KOPT-K1 (cell line): ENCODE data around the gene CFHR3.
"Not testable (repeated sequence)": the region's sequence is repeated elsewhere in the genome, so short reads cannot be mapped to it uniquely, and the experiment has no call there.

Experiments used
- H3K27ac ChIP-seq: fragments of 200-600 bp; sonication (generic); 2 replicates; pipeline ENCODE4 v1.5.1; 2016; ENCODE audit warnings: antibody characterized with exemption, mild to moderate bottlenecking, low read depth, low read length; ENCODE audit not compliant: poor library complexity, severe bottlenecking
- H3K36me3 ChIP-seq: fragments of 200-600 bp; sonication (generic); 2 replicates; pipeline ENCODE4 v1.5.1; 2017; ENCODE audit warnings: antibody characterized with exemption, mild to moderate bottlenecking, low read length, moderate library complexity; ENCODE audit not compliant: insufficient read depth
- H3K9me3 ChIP-seq: fragments of 200-600 bp; sonication (generic); 2 replicates; pipeline ENCODE4 v1.5.1; 2017; ENCODE audit warnings: antibody characterized with exemption, low read length, mild to moderate bottlenecking; ENCODE audit not compliant: insufficient read depth, poor library complexity, severe bottlenecking

The CFHR3 gene

DNA sequence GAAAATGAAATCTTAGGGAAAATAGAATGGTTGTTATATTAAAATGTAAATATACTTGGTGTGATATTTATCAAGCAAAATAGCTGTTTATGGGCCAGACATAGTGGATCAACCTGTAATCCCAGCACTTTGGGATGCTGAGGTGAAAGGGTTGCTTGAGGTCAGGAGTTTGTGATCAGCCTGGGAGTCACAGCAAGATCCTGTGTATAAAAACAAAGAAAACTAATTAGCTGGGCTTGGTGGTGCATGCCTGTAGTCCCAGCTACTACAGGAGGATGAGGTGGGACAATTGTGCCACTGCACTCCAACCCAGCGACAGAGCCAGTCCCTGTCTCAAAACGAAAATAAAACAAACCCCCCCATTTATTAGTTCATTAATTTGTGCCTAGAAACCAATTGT lies 23.3 kb downstream of the CFHR3 start:
- Histone ChIP-seq H3K9me3 (no peaks in the 10 kb centered on the region), H3K27ac (no peak overlapping the region), H3K36me3 (no peaks in the 10 kb centered on the region)

GRCh38 chr1:196801920-196802319 lies 27.3 kb downstream of the CFHR3 start:
- H3K9me3 ChIP-seq, H3K36me3 ChIP-seq, H3K27ac ChIP-seq: not testable (repeated sequence)

DNA sequence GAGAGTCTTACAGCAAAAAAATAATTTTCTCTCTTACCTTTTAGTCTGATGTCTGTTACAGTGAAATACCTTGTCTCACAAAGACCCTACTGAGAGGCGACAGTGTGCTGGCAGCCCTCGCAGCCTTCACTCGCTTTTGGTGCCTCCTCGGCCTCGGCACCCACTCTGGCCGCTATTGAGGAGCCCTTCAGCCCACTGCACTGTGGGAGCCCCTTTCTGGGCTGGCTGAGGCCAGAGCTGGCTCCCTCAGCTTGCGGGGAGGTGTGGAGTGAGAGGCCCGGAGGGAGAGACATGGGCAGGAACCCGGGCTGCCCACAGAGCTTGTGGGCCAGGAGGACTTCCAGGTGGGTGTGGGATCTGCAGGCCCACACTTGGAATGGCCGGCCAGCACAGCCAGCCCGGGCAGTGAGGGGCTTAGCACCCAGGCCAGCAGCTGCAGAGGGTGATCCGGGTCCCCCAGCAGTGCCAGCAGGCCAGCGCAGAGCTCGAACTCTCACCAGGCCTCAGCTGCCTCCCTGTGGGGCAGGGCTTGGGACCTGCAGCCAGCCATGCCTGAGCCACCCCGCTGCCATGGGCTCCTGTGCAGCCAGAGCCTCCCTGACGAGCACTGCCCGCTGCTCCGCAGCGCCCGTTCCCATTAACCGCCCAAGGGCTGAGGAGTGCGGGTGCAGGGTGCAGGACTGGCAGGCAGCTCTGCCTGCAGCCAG lies 34.0 kb downstream of the CFHR3 start:
- Histone ChIP-seq H3K36me3 (no peaks in the 10 kb centered on the region), H3K9me3 (no peaks in the 10 kb centered on the region), H3K27ac (no peak overlapping the region)

DNA sequence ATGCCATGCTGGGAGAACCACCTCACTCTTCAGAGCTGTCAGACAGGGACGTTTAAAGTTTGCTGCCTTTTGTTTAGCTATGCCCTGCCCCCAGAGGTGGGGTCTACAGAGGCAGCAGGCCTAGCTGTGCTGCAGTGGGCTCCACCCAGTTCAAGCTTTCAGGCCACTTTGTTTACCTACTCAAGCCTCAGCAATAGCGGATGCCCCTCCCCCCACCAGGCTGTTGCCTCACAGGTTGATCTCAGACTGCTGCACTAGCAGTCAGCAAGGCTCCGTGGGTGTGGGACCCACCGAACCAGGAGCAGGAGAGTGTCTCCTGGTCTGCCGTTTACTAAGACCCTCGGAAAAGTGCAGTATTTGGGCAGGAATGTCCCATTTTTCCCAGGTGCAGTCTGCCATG lies 42.8 kb downstream of the CFHR3 start:
- not testable (repeated sequence) for H3K27ac ChIP-seq, H3K9me3 ChIP-seq, H3K36me3 ChIP-seq

- H3K9me3 ChIP-seq, H3K27ac ChIP-seq, H3K36me3 ChIP-seq: not testable (repeated sequence)
These were observed 44.9 kb downstream of the CFHR3 start, which contains the start of gene CFHR1 for GRCh38 chr1:196819531-196819930. Gene CFHR1, plus strand, starts transcription at chr1:196819731. Its CDS starts 114 bp downstream, at chr1:196819845.

DNA sequence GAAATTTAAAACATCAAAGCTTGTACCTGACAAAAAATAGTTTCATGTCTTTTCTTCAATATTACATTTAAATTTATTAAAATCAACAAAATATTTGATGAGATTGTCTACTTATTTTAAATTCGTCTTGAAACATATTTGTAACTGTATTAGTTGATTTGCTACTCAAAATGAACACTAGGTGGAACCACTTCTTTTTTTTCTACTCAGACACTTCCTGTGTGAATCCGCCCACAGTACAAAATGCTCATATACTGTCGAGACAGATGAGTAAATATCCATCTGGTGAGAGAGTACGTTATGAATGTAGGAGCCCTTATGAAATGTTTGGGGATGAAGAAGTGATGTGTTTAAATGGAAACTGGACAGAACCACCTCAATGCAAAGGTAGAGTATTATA lies 53.2 kb downstream of the CFHR3 start:
- not testable (repeated sequence) for H3K36me3 ChIP-seq, H3K27ac ChIP-seq, H3K9me3 ChIP-seq
